K562 (cell line): ENCODE results near the gene FMNL2. TPM values are rescaled to one million over a fixed set of nuclear protein-coding genes. Genes with fewer than 3 reads are reported as not detected.

Experiments used
- HMGXB4 ChIP-seq: sonication (generic); formaldehyde crosslinking; IDR thresholded peaks from 2 replicates; pipeline ENCODE4 v1.8.1; 2023; ENCODE audit warnings: mild to moderate bottlenecking, missing genetic modification reagents
- HOMEZ ChIP-seq: fragments of 250-450 bp; sonication (Bioruptor Pico); IDR thresholded peaks from 2 replicates; pipeline ENCODE4 v1.4.0; 2020; ENCODE audit warnings: mild to moderate bottlenecking, moderate library complexity
- IFI16 ChIP-seq: fragments of 250-450 bp; sonication (Bioruptor Pico); IDR thresholded peaks from 2 replicates; pipeline ENCODE4 v2.1.2; 2022; ENCODE audit warnings: mild to moderate bottlenecking, inconsistent platforms
- RAD51 ChIP-seq: fragments of 450-650 bp; IDR thresholded peaks from 2 replicates; pipeline ENCODE4 v1.7.1; 2016; ENCODE audit warnings: low read depth, mild to moderate bottlenecking, borderline replicate concordance
- ZBTB5 ChIP-seq: fragments of 450-650 bp; IDR thresholded peaks from 2 replicates; pipeline ENCODE4 v1.6.1; 2017; ENCODE audit warnings: antibody characterized with exemption
- ZNF175 ChIP-seq: fragments of 200-800 bp; sonication (Bioruptor generic); IDR thresholded peaks from 2 replicates; pipeline ENCODE4 v1.6.1; 2016; ENCODE audit warnings: low read depth, mild to moderate bottlenecking, missing genetic modification characterization, missing compliant biosample characterization
- ZSCAN32 ChIP-seq: fragments of 450-650 bp; formaldehyde crosslinking; IDR thresholded peaks from 2 replicates; pipeline ENCODE4 v1.4.0; 2020; ENCODE audit warnings: mild to moderate bottlenecking, moderate library complexity
- polyA plus RNA-seq, 8 experiments: library from polyadenylated mRNA; depleted of rRNA in 4 of 8; stranded (reverse) in 5 of 8; unstranded in 3 of 8; fragments of >200 nt; fragmentation: Nextera tagmentation in 2 of 8; fragmentation: Illumina TruSeq in 1 of 8; extraction: Ambion mirVana in 2 of 8; extraction: Trizol in 1 of 8; gene quantifications; 2 replicates each; pipeline versions ENCODE4 v1.2.1 to v1.2.3, GENCODE V29; 2011 to 2014; ENCODE audit warnings: inconsistent platforms in 1 of 8, missing spikeins in 1 of 8
- total RNA-seq, 7 experiments: library from RNA; depleted of rRNA in 6 of 7; stranded (reverse); fragments of >200 nt in 6 of 7; fragmentation: Illumina TruSeq in 2 of 7; extraction: Trizol in 2 of 7; gene quantifications; 2 replicates each; pipeline versions ENCODE4 v1.2.1 to v1.2.3, GENCODE V29; 2011 to 2021; ENCODE audit warnings: low replicate concordance in 1 of 7

FMNL2 gene
- total and polyA plus RNA-seq, 9 of the 15 experiments (the other 6 are each of a cell fraction or from before 2014, with no cell fraction given): 0.15 to 0.49 (median 0.24) TPM; not detected in 1

GRCh38 chr2:152432765-152433164 lies 97.8 kb downstream of the FMNL2 start (continued):
- no peak for TF ChIP-seq HOMEZ
- no peak for TF ChIP-seq ZSCAN32 (CRISPR knock-in tag)
- no peak for TF ChIP-seq RAD51
- no peak for TF ChIP-seq HMGXB4 (CRISPR knock-in tag)
- no peak for TF ChIP-seq IFI16 (CRISPR knock-in tag)
- no peak for TF ChIP-seq ZBTB5
- TF ChIP-seq ZNF175 (CRISPR knock-in tag): no peak
- TF ChIP-seq, all 486 proteins: peak for 0
